Heart right ventricle (tissue), 16 donors: Measurements from ENCODE around the gene TSPAN6. TPM values are rescaled to one million over a fixed set of nuclear protein-coding genes. Genes with fewer than 3 reads are reported as not detected.

Experiments used
- ATAC-seq, 8 donors: fragments of 200-7000 bp; cut with Tn5 transposase; one replicate each; pipeline ENCODE4 v1.9.1; 2020; ENCODE audit warnings: mild to moderate bottlenecking in 8 of 8, moderate library complexity in 8 of 8, moderate number of reproducible peaks in 1 of 8
- DNase-seq, 2 donors: peaks; one replicate each; pipeline ENCODE4 v3.0.0-alpha.2; 2020
- H3K27ac ChIP-seq, 10 donors: fragments of 200-600 bp; sonication (generic) in 2 of 10; one replicate each; pipeline versions ENCODE4 v1.5.0 to v1.8.0; 2020 to 2022; ENCODE audit warnings: mild to moderate bottlenecking in 3 of 10
- H3K27me3 ChIP-seq, 7 donors: fragments of 200-600 bp; one replicate each; pipeline ENCODE4 v1.8.0; 2021 to 2022; ENCODE audit warnings: mild to moderate bottlenecking in 2 of 7
- H3K36me3 ChIP-seq, 9 donors: fragments of 200-600 bp; sonication (generic) in 1 of 9; one replicate each; pipeline versions ENCODE4 v1.5.0 to v1.8.0; 2020 to 2022; ENCODE audit warnings: mild to moderate bottlenecking in 2 of 9
- H3K4me1 ChIP-seq, 9 donors: fragments of 200-600 bp; sonication (generic) in 1 of 9; one replicate each; pipeline versions ENCODE4 v1.5.0 to v1.8.0; 2020 to 2022; ENCODE audit warnings: mild to moderate bottlenecking in 4 of 9
- H3K4me3 ChIP-seq, 10 donors: fragments of 200-600 bp; sonication (generic) in 2 of 10; one replicate each; pipeline versions ENCODE4 v1.5.0 to v1.8.0; 2020 to 2022; ENCODE audit warnings: mild to moderate bottlenecking in 7 of 10, moderate library complexity in 2 of 10
- H3K9me3 ChIP-seq, 11 donors: fragments of 200-600 bp in 10 of 11; sonication (generic) in 2 of 11; one replicate each; pipeline versions ENCODE4 v1.5.0 to v1.8.0; 2013 to 2022; ENCODE audit warnings: mild to moderate bottlenecking in 2 of 11, control low read depth in 1 of 11, moderate library complexity in 1 of 11
- WGBS, 2 donors: extraction: QIAGEN DNeasy Blood & Tissue Kit; methylation state at CpG; one replicate each; pipeline ENCODE4 v1.1.7; 2013; ENCODE audit warnings: inconsistent platforms in 1 of 2; 5-methylcytosine and 5-hydroxymethylcytosine counted together
- intact Hi-C, 10 donors: fragments of 100-400 bp; cut with DNase I; formaldehyde crosslinking; loops; one replicate each; pipeline versions ENCODE4 v1.11.1 to v1.14.2; 2022
- polyA plus RNA-seq, 2 donors: library from polyadenylated mRNA; stranded (reverse); fragments of 200-250 nt; gene quantifications; one replicate each; pipeline ENCODE4 v1.2.3, GENCODE V29; 2013
- total RNA-seq, 10 donors: library from RNA; stranded (reverse); fragmentation: NEBNext Ultra II Directional in 3 of 10; extraction: Animal tissue kit (Norgen Biotek cat#: 25700) in 3 of 10; gene quantifications; one replicate each; pipeline versions ENCODE4 v1.2.1 to v1.2.4, GENCODE V29; 2021 to 2023
- TF ChIP-seq, protein P1 (sequence below), 9 donors: fragments of 200-600 bp; sonication (generic) in 2 of 9; IDR thresholded peaks; one replicate each; pipeline versions ENCODE4 v1.5.0 to v1.8.0; 2021 to 2022; ENCODE audit warnings: antibody characterized with exemption in 9 of 9, mild to moderate bottlenecking in 5 of 9, moderate library complexity in 1 of 9
- donor health status: Arrhythmogenic right ventricular cardiomyopathy.
- donor health status: ischemic (EF 13 %, LVEDD 7.1; RV severe dilation, severe dysfunction).
- donor health status: healthy with polysubstance abuse.
- donor health status: DM: no; HTN: yes; CAD: no.
- donor health status: DM: no; HTN: no; CAD: no.
- donor health status: ischemic (EF 25% LVEDD 6.9; RV normal size, moderate dysfunction).
- donor health status: ischemic (EF 25% LVEDD 5.7; RV mildly dilated, moderate dysfunction).
- donor health status: healthy.
- donor health status: DM: yes; HTN: yes; CAD: no.
- donor health status: Ischemic cardiomyopathy.
- donor health status: ischemic (EF 35%, LVEDD 5.7; RV mildly dilated, moderate dysfunction).
- donor health status: nonischemic (EF 11% LVEDD 7.7; RV severe dilation, severe dysfunction).
- donor health status: DM: yes; HTN: yes; CAD: no.
- donor health status: PGD.
- donor health status: ischemic (EF 29% LVEDD 5.4; RV normal size, mild dysfunction).
- donor health status: nonischemic (EF 23%, LVEDD 6.1; RV moderate dilation, normal function).

Gene TSPAN6
- total and polyA plus RNA-seq, 12 donors = 3.0 to 8.6 (median 5.5) TPM

- WGBS, 2 donors = 23 to 34% methylated on average over 3 of the region's 3 CpGs
- Histone ChIP-seq H3K36me3 (no peaks in the 10 kb centered on the region), H3K27ac (no peak overlapping the region), H3K4me1 (peaks cover 0 to 19% (median 5%) of the 10 kb centered on the region in 9 donors), H3K27me3 (peaks cover 0 to 26% (median 0%) of the 10 kb centered on the region in 7 donors), H3K9me3 (no peaks in the 10 kb centered on the region), H3K4me3 (no peak overlapping the region)
- DNase-seq = no peak
- TF ChIP-seq, protein P1, sequence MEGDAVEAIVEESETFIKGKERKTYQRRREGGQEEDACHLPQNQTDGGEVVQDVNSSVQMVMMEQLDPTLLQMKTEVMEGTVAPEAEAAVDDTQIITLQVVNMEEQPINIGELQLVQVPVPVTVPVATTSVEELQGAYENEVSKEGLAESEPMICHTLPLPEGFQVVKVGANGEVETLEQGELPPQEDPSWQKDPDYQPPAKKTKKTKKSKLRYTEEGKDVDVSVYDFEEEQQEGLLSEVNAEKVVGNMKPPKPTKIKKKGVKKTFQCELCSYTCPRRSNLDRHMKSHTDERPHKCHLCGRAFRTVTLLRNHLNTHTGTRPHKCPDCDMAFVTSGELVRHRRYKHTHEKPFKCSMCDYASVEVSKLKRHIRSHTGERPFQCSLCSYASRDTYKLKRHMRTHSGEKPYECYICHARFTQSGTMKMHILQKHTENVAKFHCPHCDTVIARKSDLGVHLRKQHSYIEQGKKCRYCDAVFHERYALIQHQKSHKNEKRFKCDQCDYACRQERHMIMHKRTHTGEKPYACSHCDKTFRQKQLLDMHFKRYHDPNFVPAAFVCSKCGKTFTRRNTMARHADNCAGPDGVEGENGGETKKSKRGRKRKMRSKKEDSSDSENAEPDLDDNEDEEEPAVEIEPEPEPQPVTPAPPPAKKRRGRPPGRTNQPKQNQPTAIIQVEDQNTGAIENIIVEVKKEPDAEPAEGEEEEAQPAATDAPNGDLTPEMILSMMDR (IDR thresholded peaks at IDR 0.05) = peak in 1 of 9 donors; percentile 13
- intact Hi-C loops = no loop called here
- no peak for ATAC-seq
Measured at GRCh38 chrX:100654261-100654660, 17.7 kb upstream of the TSPAN6 start.

DNA sequence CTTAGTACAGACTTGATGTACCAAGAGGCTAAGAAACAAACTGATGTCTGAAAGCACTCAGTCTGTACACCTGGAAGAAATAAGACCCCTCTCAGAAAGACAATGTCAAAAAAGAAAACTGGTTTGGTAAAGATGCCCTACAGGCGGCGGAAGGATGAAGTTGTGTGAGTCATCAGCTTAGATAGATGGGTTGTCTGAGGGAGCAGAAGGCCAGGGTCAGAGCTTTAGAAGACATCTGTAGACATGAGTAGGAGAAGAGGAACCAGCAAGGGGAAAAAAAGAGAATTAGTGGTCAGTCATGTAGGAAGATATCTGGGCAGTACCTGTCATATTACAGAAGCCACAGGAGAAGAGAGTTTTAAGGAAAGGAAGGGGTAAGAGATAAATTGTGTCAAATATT, 15.7 kb upstream of the TSPAN6 start:
- Histone ChIP-seq H3K9me3 (no peaks in the 10 kb centered on the region), H3K27me3 (peaks cover 0 to 20% (median 0%) of the 10 kb centered on the region in 7 donors), H3K36me3 (no peaks in the 10 kb centered on the region), H3K27ac (no peak overlapping the region), H3K4me3 (no peak overlapping the region), H3K4me1 (peaks cover 0 to 33% (median 6%) of the 10 kb centered on the region in 9 donors)
- no peak for DNase-seq
- intact Hi-C loops = no loop called here
- 90 to 100% methylated on average over 2 of the region's 2 CpGs for WGBS, 2 donors
- ATAC-seq = no peak
- TF ChIP-seq, protein P1 (IDR thresholded peaks at IDR 0.05) = no peak

- Histone ChIP-seq H3K9me3 (no peaks in the 10 kb centered on the region), H3K27ac (peak overlapping the region; percentile 69 to 91 (median 78)), H3K4me1 (peaks cover 0 to 33% (median 6%) of the 10 kb centered on the region in 9 donors), H3K27me3 (peaks cover 0 to 23% (median 0%) of the 10 kb centered on the region in 7 donors), H3K36me3 (no peaks in the 10 kb centered on the region), H3K4me3 (no peak overlapping the region)
- ATAC-seq (no peak), DNase-seq (no peak)
- WGBS, 2 donors = 78 to 87% methylated on average over 1 of the region's 1 CpG
- TF ChIP-seq, protein P1 (IDR thresholded peaks at IDR 0.05) = no peak
- intact Hi-C loops = no loop called here
Measured at GRCh38 chrX:100650841-100651240, 14.2 kb upstream of the TSPAN6 start.

DNA sequence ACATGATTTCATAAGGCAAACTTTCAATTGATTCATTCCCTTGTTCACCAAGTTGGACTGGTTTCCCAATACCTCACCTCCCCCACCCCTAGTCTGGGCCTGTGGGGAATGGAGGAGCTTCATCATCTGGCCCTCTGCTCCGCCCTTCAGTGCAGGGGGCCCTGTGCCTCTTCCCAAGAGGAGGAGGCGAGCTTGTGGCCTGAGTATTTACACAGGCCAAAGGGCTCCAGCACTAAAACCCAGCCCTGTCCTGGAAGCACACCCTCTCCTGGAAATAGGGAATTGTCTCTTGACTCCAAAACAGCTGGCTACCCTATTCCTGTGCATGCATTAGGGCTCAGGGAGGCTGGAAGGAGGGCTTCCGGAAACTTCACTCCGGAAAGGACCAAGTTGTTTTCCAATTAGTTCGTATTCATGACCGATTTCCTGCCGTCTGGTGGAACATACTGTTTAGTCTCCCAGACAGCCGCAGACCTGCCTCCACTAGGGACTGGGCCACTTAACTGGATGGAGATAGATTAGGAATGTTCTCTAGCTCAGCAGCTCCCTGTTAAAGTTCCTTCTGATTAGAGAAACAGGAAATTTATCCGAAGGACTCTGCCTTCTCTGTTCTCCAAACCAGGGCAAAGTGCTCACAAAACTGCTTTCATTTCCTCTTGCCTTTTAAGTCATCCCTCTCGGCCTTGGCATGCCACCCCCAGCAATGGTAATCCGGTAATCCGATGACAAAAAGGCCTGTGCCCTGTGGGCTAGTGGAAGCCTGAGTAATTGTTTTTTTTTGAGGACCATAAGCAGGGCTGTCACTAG, 13.1 kb upstream of the TSPAN6 start:
- intact Hi-C loops = no loop called here
- TF ChIP-seq, protein P1 (IDR thresholded peaks at IDR 0.05) = no peak
- ATAC-seq (peak; percentile 78 to 94 (median 84)), DNase-seq (peak; percentile 38 to 48)
- H3K27me3 ChIP-seq = peaks cover 0 to 34% (median 0%) of the 10 kb centered on the region in 7 donors
- H3K4me3 ChIP-seq = no peak overlapping the region
- H3K9me3 ChIP-seq = no peaks in the 10 kb centered on the region
- H3K27ac ChIP-seq = peak overlapping the region; percentile 69 to 91 (median 78)
- no peaks in the 10 kb centered on the region for H3K36me3 ChIP-seq
- 29 to 42% methylated on average over 12 of the region's 12 CpGs for WGBS, 2 donors
- peaks cover 0 to 33% (median 6%) of the 10 kb centered on the region in 9 donors for H3K4me1 ChIP-seq
